Measurements from ENCODE around the gene EPN3.
A peak's percentile ranks its signal among the peaks of the same experiment; 100 is the strongest.

The EPN3 gene

GRCh38 chr17:50551433-50551815 is 18.9 kb downstream of the EPN3 start:
- H4K8ac ChIP-seq (ENCODE audit: low read depth, low read length), result no peak overlapping the region
- H3K4ac ChIP-seq (ENCODE audit: low read length), result no peak overlapping the region
- peak overlapping the region; percentile 59 for H3K18ac ChIP-seq (ENCODE audit: low read length)
- peak overlapping the region; percentile 82 for H2BK15ac ChIP-seq (ENCODE audit: low read length)
- no CpG with 5 or more reads among the region's 8 CpGs for WGBS, 2 donors (ENCODE audit: extremely low coverage in 2 of 2, insufficient read length in 2 of 2, insufficient replicate concordance in 1 of 2)
- H2BK12ac ChIP-seq (ENCODE audit: low read length), result no peak overlapping the region
- no peak overlapping the region for H2AFZ ChIP-seq (ENCODE audit: low read length)
- no peaks in the 10 kb centered on the region for H3K9me3 ChIP-seq (replicated peaks in 1 of 2; ENCODE audit: control insufficient read depth in 2 of 2, insufficient read depth in 1 of 2, low read depth in 1 of 2, low read length in 2 of 2)
- H2BK120ac ChIP-seq (ENCODE audit: low read depth, low read length), result peak overlapping the region; percentile 88
- no peak overlapping the region for H3K23ac ChIP-seq (ENCODE audit: low read depth, low read length, poor library complexity)
- no peaks in the 10 kb centered on the region for H3K27me3 ChIP-seq (ENCODE audit: control insufficient read depth in 3 of 3, insufficient read depth in 3 of 3, low read depth in 1 of 3, low read length in 3 of 3)
- H3K4me3 ChIP-seq (ENCODE audit: low read length in 2 of 2), result no peak overlapping the region
- peaks cover 11% of the 10 kb centered on the region in 2 donors for H3K4me1 ChIP-seq (ENCODE audit: control insufficient read depth in 2 of 2, insufficient read depth in 1 of 2, low read depth in 1 of 2, low read length in 2 of 2)
- H3K4me2 ChIP-seq (ENCODE audit: insufficient read depth, low read length, poor library complexity, severe bottlenecking), result no peak overlapping the region
- H3K27ac ChIP-seq (replicated peaks; ENCODE audit: low read length), result no peak overlapping the region
- H4K91ac ChIP-seq (ENCODE audit: low read depth, low read length, poor library complexity), result no peak overlapping the region
- H2AK5ac ChIP-seq (ENCODE audit: low read depth, low read length), result peak overlapping the region; percentile 90
- peak overlapping the region; percentile 42 for H2BK5ac ChIP-seq (ENCODE audit: low read length)
- H3K14ac ChIP-seq (ENCODE audit: low read length), result no peak overlapping the region
- no peak overlapping the region for H3K9ac ChIP-seq (ENCODE audit: low read depth, low read length, poor library complexity)
- no peak for DNase-seq (ENCODE audit: low spot score)
- peaks cover 0 to 2% of the 10 kb centered on the region in 2 donors for H3K36me3 ChIP-seq (replicated peaks in 1 of 2; ENCODE audit: control insufficient read depth in 2 of 2, insufficient read depth in 2 of 2, low read length in 2 of 2)
- peaks cover 4% of the 10 kb centered on the region for H3K79me1 ChIP-seq (ENCODE audit: low read depth, low read length)

DNA sequence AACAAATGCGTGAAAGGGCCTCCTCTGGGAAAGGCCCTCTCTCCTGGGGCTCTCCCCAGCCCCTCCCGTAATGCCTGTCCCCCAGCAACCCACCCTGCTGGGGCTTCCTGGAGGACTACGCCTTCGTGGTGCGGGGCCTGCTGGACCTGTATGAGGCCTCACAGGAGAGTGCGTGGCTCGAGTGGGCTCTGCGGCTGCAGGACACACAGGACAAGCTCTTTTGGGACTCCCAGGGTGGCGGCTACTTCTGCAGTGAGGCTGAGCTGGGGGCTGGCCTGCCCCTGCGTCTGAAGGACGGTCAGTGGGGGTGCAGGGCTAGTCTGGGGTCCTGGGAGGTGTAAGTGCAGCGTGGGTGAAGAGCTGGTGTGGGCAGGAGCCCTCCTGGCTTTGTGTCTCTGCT is 19.3 kb downstream of the EPN3 start:
- H3K14ac ChIP-seq (ENCODE audit: low read length), result no peak overlapping the region
- peak overlapping the region; percentile 82 for H2BK15ac ChIP-seq (ENCODE audit: low read length)
- H3K4me3 ChIP-seq (ENCODE audit: low read length in 2 of 2), result no peak overlapping the region
- H4K8ac ChIP-seq (ENCODE audit: low read depth, low read length), result peak overlapping the region; percentile 4
- H2AK5ac ChIP-seq (ENCODE audit: low read depth, low read length), result peak overlapping the region; percentile 90
- no peak overlapping the region for H3K4ac ChIP-seq (ENCODE audit: low read length)
- H3K27ac ChIP-seq (replicated peaks; ENCODE audit: low read length), result no peak overlapping the region
- no peak overlapping the region for H3K4me2 ChIP-seq (ENCODE audit: insufficient read depth, low read length, poor library complexity, severe bottlenecking)
- H2BK5ac ChIP-seq (ENCODE audit: low read length), result peak overlapping the region; percentile 42
- H4K91ac ChIP-seq (ENCODE audit: low read depth, low read length, poor library complexity), result no peak overlapping the region
- no CpG with 5 or more reads among the region's 12 CpGs for WGBS, 2 donors (ENCODE audit: extremely low coverage in 2 of 2, insufficient read length in 2 of 2, insufficient replicate concordance in 1 of 2)
- no peak overlapping the region for H2AFZ ChIP-seq (ENCODE audit: low read length)
- H3K9me3 ChIP-seq (replicated peaks in 1 of 2; ENCODE audit: control insufficient read depth in 2 of 2, insufficient read depth in 1 of 2, low read depth in 1 of 2, low read length in 2 of 2), result no peaks in the 10 kb centered on the region
- peaks cover 0 to 2% of the 10 kb centered on the region in 2 donors for H3K36me3 ChIP-seq (replicated peaks in 1 of 2; ENCODE audit: control insufficient read depth in 2 of 2, insufficient read depth in 2 of 2, low read length in 2 of 2)
- no peak overlapping the region for H3K23ac ChIP-seq (ENCODE audit: low read depth, low read length, poor library complexity)
- peaks cover 4% of the 10 kb centered on the region for H3K79me1 ChIP-seq (ENCODE audit: low read depth, low read length)
- H2BK12ac ChIP-seq (ENCODE audit: low read length), result no peak overlapping the region
- H2BK120ac ChIP-seq (ENCODE audit: low read depth, low read length), result peak overlapping the region; percentile 88
- DNase-seq (ENCODE audit: low spot score), result no peak
- no peaks in the 10 kb centered on the region for H3K27me3 ChIP-seq (ENCODE audit: control insufficient read depth in 3 of 3, insufficient read depth in 3 of 3, low read depth in 1 of 3, low read length in 3 of 3)
- no peak overlapping the region for H3K9ac ChIP-seq (ENCODE audit: low read depth, low read length, poor library complexity)
- no peak overlapping the region for H3K18ac ChIP-seq (ENCODE audit: low read length)
- peaks cover 11% of the 10 kb centered on the region in 2 donors for H3K4me1 ChIP-seq (ENCODE audit: control insufficient read depth in 2 of 2, insufficient read depth in 1 of 2, low read depth in 1 of 2, low read length in 2 of 2)

- H2BK15ac ChIP-seq (ENCODE audit: low read length), result no peak overlapping the region
- peaks cover 3 to 14% (median 12%) of the 10 kb centered on the region in 3 experiments for H3K27me3 ChIP-seq (ENCODE audit: control insufficient read depth in 3 of 3, insufficient read depth in 3 of 3, low read depth in 1 of 3, low read length in 3 of 3)
- H3K79me1 ChIP-seq (ENCODE audit: low read depth, low read length), result peaks cover under 1% of the 10 kb centered on the region
- H3K4me2 ChIP-seq (ENCODE audit: insufficient read depth, low read length, poor library complexity, severe bottlenecking), result no peak overlapping the region
- H3K4me1 ChIP-seq (ENCODE audit: control insufficient read depth in 2 of 2, insufficient read depth in 1 of 2, low read depth in 1 of 2, low read length in 2 of 2), result peaks cover 9 to 14% of the 10 kb centered on the region in 2 donors
- H3K4me3 ChIP-seq (ENCODE audit: low read length in 2 of 2), result no peak overlapping the region
- no peak for DNase-seq (ENCODE audit: low spot score)
- H3K9me3 ChIP-seq (replicated peaks in 1 of 2; ENCODE audit: control insufficient read depth in 2 of 2, insufficient read depth in 1 of 2, low read depth in 1 of 2, low read length in 2 of 2), result no peaks in the 10 kb centered on the region
- no peak overlapping the region for H3K23ac ChIP-seq (ENCODE audit: low read depth, low read length, poor library complexity)
- no CpG with 5 or more reads among the region's 17 CpGs for WGBS, 2 donors (ENCODE audit: extremely low coverage in 2 of 2, insufficient read length in 2 of 2, insufficient replicate concordance in 1 of 2)
- H4K91ac ChIP-seq (ENCODE audit: low read depth, low read length, poor library complexity), result no peak overlapping the region
- H3K18ac ChIP-seq (ENCODE audit: low read length), result no peak overlapping the region
- H3K14ac ChIP-seq (ENCODE audit: low read length), result no peak overlapping the region
- H4K8ac ChIP-seq (ENCODE audit: low read depth, low read length), result no peak overlapping the region
- no peak overlapping the region for H2AFZ ChIP-seq (ENCODE audit: low read length)
- H2AK5ac ChIP-seq (ENCODE audit: low read depth, low read length), result no peak overlapping the region
- no peak overlapping the region for H2BK120ac ChIP-seq (ENCODE audit: low read depth, low read length)
- H3K36me3 ChIP-seq (replicated peaks in 1 of 2; ENCODE audit: control insufficient read depth in 2 of 2, insufficient read depth in 2 of 2, low read length in 2 of 2), result peaks cover 0 to 2% of the 10 kb centered on the region in 2 donors
- no peak overlapping the region for H2BK12ac ChIP-seq (ENCODE audit: low read length)
- H2BK5ac ChIP-seq (ENCODE audit: low read length), result no peak overlapping the region
- H3K9ac ChIP-seq (ENCODE audit: low read depth, low read length, poor library complexity), result no peak overlapping the region
- no peak overlapping the region for H3K27ac ChIP-seq (replicated peaks; ENCODE audit: low read length)
- no peak overlapping the region for H3K4ac ChIP-seq (ENCODE audit: low read length)
Observed at GRCh38 chr17:50554201-50554600, 21.7 kb downstream of the EPN3 start.

- peak overlapping the region; percentile 42 for H3K18ac ChIP-seq (ENCODE audit: low read length)
- no peaks in the 10 kb centered on the region for H3K9me3 ChIP-seq (replicated peaks in 1 of 2; ENCODE audit: control insufficient read depth in 2 of 2, insufficient read depth in 1 of 2, low read depth in 1 of 2, low read length in 2 of 2)
- H3K23ac ChIP-seq (ENCODE audit: low read depth, low read length, poor library complexity), result peak overlapping the region; percentile 37
- H2BK12ac ChIP-seq (ENCODE audit: low read length), result peak overlapping the region; percentile 25
- H3K27ac ChIP-seq (replicated peaks; ENCODE audit: low read length), result no peak overlapping the region
- H2BK120ac ChIP-seq (ENCODE audit: low read depth, low read length), result no peak overlapping the region
- H3K4me2 ChIP-seq (ENCODE audit: insufficient read depth, low read length, poor library complexity, severe bottlenecking), result no peak overlapping the region
- H3K79me1 ChIP-seq (ENCODE audit: low read depth, low read length), result no peaks in the 10 kb centered on the region
- peaks cover 9 to 31% (median 28%) of the 10 kb centered on the region in 3 experiments for H3K27me3 ChIP-seq (ENCODE audit: control insufficient read depth in 3 of 3, insufficient read depth in 3 of 3, low read depth in 1 of 3, low read length in 3 of 3)
- DNase-seq (ENCODE audit: low spot score), result no peak
- H3K9ac ChIP-seq (ENCODE audit: low read depth, low read length, poor library complexity), result peak overlapping the region; percentile 34
- peak overlapping the region; percentile 60 for H2AK5ac ChIP-seq (ENCODE audit: low read depth, low read length)
- WGBS, 2 donors (ENCODE audit: extremely low coverage in 2 of 2, insufficient read length in 2 of 2, insufficient replicate concordance in 1 of 2), result no CpG with 5 or more reads among the region's 5 CpGs
- H3K36me3 ChIP-seq (replicated peaks in 1 of 2; ENCODE audit: control insufficient read depth in 2 of 2, insufficient read depth in 2 of 2, low read length in 2 of 2), result no peaks in the 10 kb centered on the region
- H3K14ac ChIP-seq (ENCODE audit: low read length), result peak overlapping the region; percentile 49
- no peak overlapping the region for H3K4ac ChIP-seq (ENCODE audit: low read length)
- H4K91ac ChIP-seq (ENCODE audit: low read depth, low read length, poor library complexity), result no peak overlapping the region
- no peak overlapping the region for H2BK5ac ChIP-seq (ENCODE audit: low read length)
- no peak overlapping the region for H4K8ac ChIP-seq (ENCODE audit: low read depth, low read length)
- H3K4me1 ChIP-seq (ENCODE audit: control insufficient read depth in 2 of 2, insufficient read depth in 1 of 2, low read depth in 1 of 2, low read length in 2 of 2), result peaks cover 12 to 21% of the 10 kb centered on the region in 2 donors
- H3K4me3 ChIP-seq (ENCODE audit: low read length in 2 of 2), result no peak overlapping the region
- H2BK15ac ChIP-seq (ENCODE audit: low read length), result peak overlapping the region; percentile 30
- H2AFZ ChIP-seq (ENCODE audit: low read length), result no peak overlapping the region
Observed at GRCh38 chr17:50556803-50557202, 24.3 kb downstream of the EPN3 start.
